Stimulated activated CD4-positive, alpha-beta T cell treated with anti-CD3 and anti-CD28 coated beads, Interleukin-1b, Interleukin-23, amount 100 ng/mL, for 4 hours (primary cell): ENCODE results near the gene ZNF248.
"Not testable (repeated sequence)": the region's sequence is repeated elsewhere in the genome, so short reads cannot be mapped to it uniquely, and the experiment has no call there.

Source experiments
- DNase-seq, 2 donors: peaks; one replicate each; pipeline ENCODE4 v3.0.0-alpha.2; 2020; ENCODE audit warnings: low read depth in 2 of 2

The ZNF248 gene

GRCh38 chr10:37747081-37747480 is 110.3 kb downstream of the ZNF248 start:
- DNase-seq: no peak

DNA sequence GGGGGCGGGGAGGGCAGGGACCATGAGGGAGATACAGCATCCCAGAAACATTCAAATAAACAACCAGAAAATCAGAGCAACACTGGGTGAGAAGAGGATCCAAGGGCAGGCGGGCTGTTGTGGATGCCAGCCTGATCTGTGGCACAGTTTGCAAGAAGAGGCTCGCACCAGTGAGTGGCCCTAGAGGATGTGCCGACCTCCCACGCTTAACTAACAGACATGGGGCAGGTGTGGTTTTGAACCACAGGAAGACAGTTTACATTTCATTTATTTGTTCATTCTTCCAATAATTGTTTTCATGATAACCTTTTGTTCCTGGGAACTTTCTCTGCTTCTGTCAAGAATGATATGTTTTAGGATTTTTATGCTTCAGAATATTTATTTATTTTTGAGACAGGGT is 115.6 kb downstream of the ZNF248 start:
- no peak for DNase-seq

DNA sequence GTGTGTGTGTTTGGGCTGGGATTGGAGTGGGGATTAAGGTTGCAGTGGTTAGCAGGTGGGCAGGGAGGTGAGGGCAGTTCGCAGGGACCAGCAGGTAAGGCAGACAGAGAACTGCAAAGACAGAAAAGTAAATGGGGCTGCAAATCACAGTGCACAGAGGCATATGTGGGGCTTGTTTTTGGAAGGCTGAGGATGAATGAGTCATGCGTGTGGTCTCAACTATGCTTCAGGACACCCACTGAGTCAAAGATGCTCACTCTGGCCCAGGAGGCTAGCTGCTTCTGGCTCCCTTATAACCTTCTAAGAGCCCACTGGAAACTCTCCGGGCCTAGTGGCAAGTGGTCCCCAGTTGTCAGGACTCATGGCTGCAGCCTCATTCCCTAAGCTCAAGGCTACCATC is 118.2 kb downstream of the ZNF248 start:
- no peak for DNase-seq

GRCh38 chr10:37738241-37738640 is 119.2 kb downstream of the ZNF248 start:
- not testable (repeated sequence) for DNase-seq

- DNase-seq: no peak
Measured at GRCh38 chr10:37737336-37737735, 120.1 kb downstream of the ZNF248 start.

DNA sequence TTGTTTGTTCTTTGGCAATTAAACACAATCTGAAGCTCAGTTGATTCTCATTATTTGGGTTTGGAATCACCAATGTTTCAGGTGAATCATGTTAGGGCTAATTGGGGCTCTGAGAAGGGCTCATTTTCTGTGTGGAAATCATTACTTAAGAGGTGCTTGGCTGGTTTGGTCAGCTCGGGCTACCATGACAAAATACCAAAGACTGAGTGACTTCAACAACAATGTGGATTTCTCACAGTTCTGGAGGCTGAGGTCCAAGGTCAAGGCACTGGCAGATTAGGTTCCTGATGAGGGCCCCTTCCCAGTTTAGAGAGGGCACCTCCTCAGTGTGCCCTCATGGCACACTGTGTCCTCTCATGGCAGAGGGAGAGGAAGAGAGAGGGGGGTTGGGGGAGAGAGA is 121.3 kb downstream of the ZNF248 start:
- no peak for DNase-seq

DNA sequence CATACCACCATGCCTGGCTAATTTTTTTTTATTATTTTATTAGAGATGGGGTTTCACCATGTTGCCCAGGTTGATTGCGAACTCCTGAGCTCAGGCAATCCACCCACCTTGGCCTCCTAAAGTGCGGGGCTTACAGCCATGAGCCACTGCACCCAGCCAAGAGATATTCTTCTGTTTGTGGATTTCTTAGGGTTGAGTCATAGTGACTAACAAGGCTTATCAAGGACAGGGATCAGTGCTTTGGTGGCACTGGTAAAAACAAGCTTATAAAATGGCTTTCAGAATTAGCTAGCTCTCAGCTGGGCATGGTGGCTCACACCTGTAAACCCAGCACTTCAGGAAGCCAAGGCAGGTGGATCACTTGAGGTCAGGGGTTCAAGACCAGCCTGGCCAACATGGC is 122.4 kb downstream of the ZNF248 start:
- DNase-seq: no peak
